Neural crest cell (in vitro differentiated cells): ENCODE measurements around the gene C1orf52. TPM values are rescaled to one million over a fixed set of nuclear protein-coding genes. Genes with fewer than 3 reads are reported as not detected.

ENCODE experiments used
- DNase-seq: peaks from one replicate; pipeline ENCODE4 v3.0.0; 2021; ENCODE audit warnings: low read depth, mixed read lengths, low spot score
- H3K27ac Mint-ChIP-seq: one replicate; pipeline ENCODE4 v1.8.0; 2021; ENCODE audit warnings: mild to moderate bottlenecking, mixed read lengths; ENCODE audit not compliant: unreplicated experiment
- H3K27me3 Mint-ChIP-seq: 2 replicates; pipeline ENCODE4 v1.8.0; 2021; ENCODE audit warnings: low read depth, mild to moderate bottlenecking, mixed read lengths
- H3K36me3 Mint-ChIP-seq: 2 replicates; pipeline ENCODE4 v1.8.0; 2021; ENCODE audit warnings: low read depth, mild to moderate bottlenecking, mixed read lengths
- H3K4me1 Mint-ChIP-seq: 2 replicates; pipeline ENCODE4 v1.8.0; 2021; ENCODE audit warnings: mixed read lengths
- H3K4me3 Mint-ChIP-seq: one replicate; pipeline ENCODE4 v1.8.0; 2021; ENCODE audit warnings: mild to moderate bottlenecking, mixed read lengths
- H3K9me3 Mint-ChIP-seq: 2 replicates; pipeline ENCODE4 v1.8.0; 2021; ENCODE audit warnings: mixed read lengths
- total RNA-seq: library from RNA; stranded (reverse); gene quantifications from 2 replicates; pipeline ENCODE4 v1.2.1, GENCODE V29; 2021
- TF ChIP-seq, protein P1 (sequence below): fragments of 200-600 bp; sonication (generic); conservative IDR thresholded peaks from 2 replicates; pipeline ENCODE4 v1.5.0; 2021; ENCODE audit warnings: antibody characterized with exemption, mild to moderate bottlenecking

Gene C1orf52
- total RNA-seq, 1 donor from 2014 or later: 30.9 TPM

GRCh38 chr1:85243372-85243771 is 16.1 kb downstream of the C1orf52 start:
- peaks cover 3% of the 10 kb centered on the region for H3K36me3 Mint-ChIP-seq
- DNase-seq: no peak
- H3K4me1 Mint-ChIP-seq: no peaks in the 10 kb centered on the region
- no peaks in the 10 kb centered on the region for H3K27me3 Mint-ChIP-seq
- no peaks in the 10 kb centered on the region for H3K9me3 Mint-ChIP-seq
- TF ChIP-seq, protein P1, sequence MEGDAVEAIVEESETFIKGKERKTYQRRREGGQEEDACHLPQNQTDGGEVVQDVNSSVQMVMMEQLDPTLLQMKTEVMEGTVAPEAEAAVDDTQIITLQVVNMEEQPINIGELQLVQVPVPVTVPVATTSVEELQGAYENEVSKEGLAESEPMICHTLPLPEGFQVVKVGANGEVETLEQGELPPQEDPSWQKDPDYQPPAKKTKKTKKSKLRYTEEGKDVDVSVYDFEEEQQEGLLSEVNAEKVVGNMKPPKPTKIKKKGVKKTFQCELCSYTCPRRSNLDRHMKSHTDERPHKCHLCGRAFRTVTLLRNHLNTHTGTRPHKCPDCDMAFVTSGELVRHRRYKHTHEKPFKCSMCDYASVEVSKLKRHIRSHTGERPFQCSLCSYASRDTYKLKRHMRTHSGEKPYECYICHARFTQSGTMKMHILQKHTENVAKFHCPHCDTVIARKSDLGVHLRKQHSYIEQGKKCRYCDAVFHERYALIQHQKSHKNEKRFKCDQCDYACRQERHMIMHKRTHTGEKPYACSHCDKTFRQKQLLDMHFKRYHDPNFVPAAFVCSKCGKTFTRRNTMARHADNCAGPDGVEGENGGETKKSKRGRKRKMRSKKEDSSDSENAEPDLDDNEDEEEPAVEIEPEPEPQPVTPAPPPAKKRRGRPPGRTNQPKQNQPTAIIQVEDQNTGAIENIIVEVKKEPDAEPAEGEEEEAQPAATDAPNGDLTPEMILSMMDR: no peak
- no peak overlapping the region for H3K4me3 Mint-ChIP-seq
- no peak overlapping the region for H3K27ac Mint-ChIP-seq

GRCh38 chr1:85240643-85241042 is 18.8 kb downstream of the C1orf52 start:
- H3K27me3 Mint-ChIP-seq: no peaks in the 10 kb centered on the region
- no peaks in the 10 kb centered on the region for H3K9me3 Mint-ChIP-seq
- no peak overlapping the region for H3K4me3 Mint-ChIP-seq
- H3K4me1 Mint-ChIP-seq: no peaks in the 10 kb centered on the region
- H3K27ac Mint-ChIP-seq: no peak overlapping the region
- TF ChIP-seq, protein P1: no peak
- no peaks in the 10 kb centered on the region for H3K36me3 Mint-ChIP-seq
- DNase-seq: no peak

DNA sequence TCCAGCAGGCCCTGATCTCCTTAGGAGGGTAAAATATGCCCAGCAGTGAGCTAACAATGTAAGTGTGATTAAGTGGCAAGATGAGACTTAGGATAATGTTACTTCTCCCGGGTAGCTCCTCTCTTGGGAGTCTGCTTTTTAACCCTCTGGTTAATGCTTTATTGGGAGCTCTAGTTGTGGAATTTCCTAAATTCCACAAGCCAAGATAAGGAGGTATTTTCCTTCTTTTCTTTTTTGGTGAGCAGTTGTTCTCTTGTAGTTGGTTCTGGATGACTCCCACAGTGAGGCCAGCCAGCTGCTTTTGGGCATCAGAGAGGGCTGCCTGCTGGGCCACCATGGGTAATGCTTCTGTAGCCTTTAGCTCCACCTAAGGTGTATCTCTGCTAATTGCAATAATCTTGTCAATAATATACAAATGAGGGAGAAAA is 19.3 kb downstream of the C1orf52 start:
- H3K27me3 Mint-ChIP-seq: no peaks in the 10 kb centered on the region
- no peaks in the 10 kb centered on the region for H3K9me3 Mint-ChIP-seq
- H3K27ac Mint-ChIP-seq: no peak overlapping the region
- H3K4me3 Mint-ChIP-seq: no peak overlapping the region
- DNase-seq: no peak
- no peaks in the 10 kb centered on the region for H3K4me1 Mint-ChIP-seq
- no peaks in the 10 kb centered on the region for H3K36me3 Mint-ChIP-seq
- TF ChIP-seq, protein P1: no peak

DNA sequence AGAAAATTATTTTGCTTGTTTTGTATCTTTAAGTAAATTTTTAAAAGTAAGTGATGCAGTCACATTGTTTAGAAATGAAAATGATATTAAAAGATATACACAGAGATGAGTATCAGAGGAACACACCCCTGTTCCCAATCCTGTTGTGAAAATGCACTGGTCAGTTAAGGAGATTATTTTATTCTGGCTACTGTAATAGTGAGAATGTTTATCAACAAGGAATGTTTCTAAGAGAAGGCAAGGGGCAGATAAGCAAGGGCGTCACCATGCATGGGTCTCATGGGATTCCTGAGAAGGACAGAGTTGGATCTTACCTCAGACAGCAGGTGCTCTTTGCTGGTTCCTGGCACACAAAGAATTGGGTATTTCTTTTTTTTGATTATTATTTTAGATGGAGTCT is 21.8 kb downstream of the C1orf52 start:
- H3K27me3 Mint-ChIP-seq: no peaks in the 10 kb centered on the region
- DNase-seq: no peak
- no peaks in the 10 kb centered on the region for H3K36me3 Mint-ChIP-seq
- H3K9me3 Mint-ChIP-seq: no peaks in the 10 kb centered on the region
- H3K4me1 Mint-ChIP-seq: no peaks in the 10 kb centered on the region
- no peak overlapping the region for H3K4me3 Mint-ChIP-seq
- H3K27ac Mint-ChIP-seq: no peak overlapping the region
- TF ChIP-seq, protein P1: no peak

- Mint-ChIP-seq H3K27me3 (peaks cover 2% of the 10 kb centered on the region), H3K9me3 (no peaks in the 10 kb centered on the region), H3K27ac (peak overlapping the region; percentile 75), H3K4me1 (peaks cover 10% of the 10 kb centered on the region), H3K36me3 (no peaks in the 10 kb centered on the region), H3K4me3 (no peak overlapping the region)
- TF ChIP-seq, protein P1: peak; percentile 37
- no peak for DNase-seq
Observed at GRCh38 chr1:85230305-85230977, 29.0 kb downstream of the C1orf52 start.
